LoVo (cell line): ENCODE data around the gene CCNYL1.

ENCODE experiments used
- DNase-seq: peaks from one replicate; pipeline ENCODE4 v3.0.0-alpha.2; 2016; ENCODE audit warnings: low spot score

The CCNYL1 gene

DNA sequence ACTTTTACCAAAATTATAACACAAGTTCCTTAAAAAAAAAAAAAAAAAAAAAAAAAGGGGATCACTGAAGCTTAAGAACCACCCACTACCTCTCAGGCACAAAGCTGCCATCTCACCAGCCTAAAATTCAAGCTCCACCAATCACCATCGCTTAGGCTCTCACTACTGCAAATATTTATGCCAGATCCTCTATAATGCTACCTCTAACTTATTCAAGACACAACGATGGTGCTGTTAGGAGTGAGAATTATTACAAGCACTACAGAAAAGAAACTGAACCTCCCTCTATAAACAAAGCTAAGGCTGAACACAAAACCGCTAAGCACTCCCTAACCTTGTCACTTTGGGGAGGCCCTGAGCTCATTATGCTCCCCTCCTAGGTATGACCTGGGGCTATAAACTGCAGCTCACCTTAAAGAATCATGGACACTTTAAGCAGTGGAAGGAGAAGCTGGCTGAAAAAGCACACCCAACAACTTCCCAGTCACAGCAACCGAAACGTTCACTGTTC is 54.7 kb downstream of the CCNYL1 start:
- no peak for DNase-seq

DNA sequence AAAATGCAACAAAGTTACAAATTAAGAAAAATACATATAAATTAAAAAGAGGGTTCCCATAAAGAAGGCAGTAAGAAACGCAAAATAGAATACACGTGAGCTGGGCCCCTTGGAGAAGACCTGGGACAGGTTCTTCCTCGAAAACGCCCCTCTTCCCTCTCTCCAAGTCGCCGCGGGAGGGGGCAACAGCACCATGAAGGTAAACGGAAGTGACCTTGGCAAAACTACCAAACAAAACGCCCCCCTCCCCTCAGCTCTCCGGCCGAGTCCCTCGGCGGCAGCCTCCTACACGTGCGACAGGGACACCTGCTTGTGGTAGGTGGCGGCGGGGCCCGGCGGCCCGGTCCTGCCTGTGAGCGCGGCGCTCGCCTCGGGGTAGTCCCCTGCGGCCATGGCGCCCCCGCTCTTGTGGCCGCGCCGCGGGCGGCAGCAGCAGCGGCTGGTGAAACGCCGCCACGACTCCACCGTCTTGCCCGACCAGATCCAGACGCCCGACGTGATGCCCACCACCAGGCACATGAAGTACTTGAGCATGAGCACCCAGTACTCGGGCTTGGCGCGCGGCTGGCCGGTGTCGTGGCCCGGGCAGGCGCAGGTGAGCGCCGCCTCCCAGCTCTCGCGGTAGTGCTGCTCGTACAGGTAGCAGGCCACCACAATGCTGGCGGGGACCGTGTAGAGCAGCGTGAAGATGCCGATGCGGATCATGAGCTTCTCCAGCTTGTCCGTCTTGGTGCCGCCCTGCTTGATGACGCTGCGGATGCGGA is 55.4 kb downstream of the CCNYL1 start:
- DNase-seq = no peak

DNA sequence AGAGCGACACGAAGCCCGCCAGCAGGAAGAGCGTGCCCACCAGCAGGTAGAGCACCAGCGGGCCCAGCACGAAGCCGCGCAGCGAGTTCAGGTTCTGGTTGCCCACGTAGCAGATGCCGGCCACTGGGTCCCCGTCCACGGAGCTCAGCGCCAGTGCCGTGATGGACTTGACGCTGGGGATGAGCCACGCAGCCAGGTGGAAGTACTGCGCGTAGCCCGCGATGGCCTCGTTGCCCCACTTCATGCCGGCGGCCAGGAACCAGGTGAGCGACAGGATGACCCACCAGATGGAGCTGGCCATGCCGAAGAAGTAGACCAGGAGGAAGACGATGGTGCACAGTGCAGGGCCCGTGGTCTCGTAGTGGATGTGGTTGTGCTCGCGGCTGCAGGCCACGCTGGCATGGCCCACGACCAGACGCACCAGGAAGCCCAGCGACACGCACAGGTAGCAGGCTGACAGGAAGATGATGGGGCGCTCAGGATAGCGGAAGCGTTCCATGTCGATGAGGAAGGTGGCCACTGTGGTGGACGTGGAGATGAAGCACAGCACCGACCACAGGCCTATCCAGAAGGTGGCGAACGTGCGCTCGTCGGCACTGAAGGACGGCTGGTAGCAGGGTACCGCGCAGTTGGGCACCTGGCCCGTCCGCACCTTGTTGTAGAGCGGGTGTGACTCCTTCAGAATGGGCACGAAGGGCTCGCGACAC is 56.2 kb downstream of the CCNYL1 start:
- peak; percentile 19 for DNase-seq

DNA sequence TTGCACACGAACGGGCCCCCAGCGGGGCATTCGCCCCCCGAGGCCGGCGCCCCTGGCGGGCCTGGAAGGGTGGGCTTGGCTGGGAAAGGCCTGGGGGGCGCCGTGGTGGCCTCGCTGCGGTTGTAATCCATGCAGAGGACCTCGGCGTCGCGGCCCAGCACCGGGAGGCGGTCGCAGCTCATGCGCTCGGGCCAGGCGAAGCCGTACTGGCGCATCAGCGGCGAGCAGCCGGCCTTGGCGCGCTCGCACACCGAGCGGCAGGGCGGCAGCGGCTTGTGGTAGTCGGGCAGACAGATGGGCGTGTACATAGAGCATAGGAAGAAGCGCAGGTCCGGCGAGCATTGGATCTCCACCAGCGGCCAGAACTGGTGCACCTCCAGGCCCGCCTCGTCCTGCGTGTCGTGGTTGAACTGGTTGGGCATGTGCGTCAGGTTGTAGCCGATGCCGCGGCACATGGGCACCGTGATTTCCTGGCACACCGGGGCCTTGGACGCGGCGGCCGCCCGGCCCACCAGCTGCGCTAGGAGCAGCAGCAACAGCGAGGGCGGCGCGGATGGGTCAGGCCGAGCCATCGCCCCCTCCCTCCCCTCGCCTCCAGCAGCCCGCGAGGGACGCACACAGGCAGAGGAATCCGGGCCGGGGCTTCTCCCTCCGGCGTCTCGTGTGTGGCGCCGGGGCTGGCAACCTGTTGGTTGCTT is 56.9 kb downstream of the CCNYL1 start:
- DNase-seq = peak; percentile 34

DNA sequence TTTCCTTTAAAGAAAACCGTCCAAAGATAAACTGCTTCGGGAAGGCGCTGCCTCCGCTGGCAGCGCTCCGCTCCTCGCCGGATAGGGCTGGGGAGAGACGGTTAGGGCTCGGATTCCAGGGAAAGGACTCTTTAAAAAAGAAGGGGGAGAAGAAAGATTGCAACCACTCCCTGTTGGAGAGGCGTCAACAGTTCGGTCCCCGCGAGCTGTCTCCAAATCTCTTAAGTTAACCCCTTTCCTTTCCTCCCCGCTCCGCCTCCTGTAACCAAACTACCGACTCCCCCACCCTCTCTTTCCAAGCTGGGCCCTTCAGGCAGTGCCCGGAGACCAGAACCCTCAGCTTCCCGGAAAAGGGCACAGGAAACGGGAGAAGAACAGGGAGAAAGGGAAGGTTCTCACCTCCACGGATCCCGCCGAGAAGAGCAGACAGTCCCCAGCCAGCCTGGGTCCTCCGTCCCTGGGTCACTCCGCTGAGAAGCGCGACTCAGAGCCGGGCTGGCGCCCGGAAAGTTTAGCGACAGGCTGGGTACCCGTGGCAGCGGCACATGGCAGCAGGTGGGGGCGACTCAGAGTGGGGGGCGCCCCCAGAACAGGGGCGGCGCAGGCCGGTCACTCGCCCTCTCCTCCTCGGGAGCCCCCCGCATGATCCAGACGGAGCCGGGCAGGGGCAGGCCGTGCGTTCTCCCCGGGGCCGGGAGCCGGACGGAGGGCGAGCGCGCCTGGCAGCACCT is 57.6 kb downstream of the CCNYL1 start:
- DNase-seq = peak; percentile 23

DNA sequence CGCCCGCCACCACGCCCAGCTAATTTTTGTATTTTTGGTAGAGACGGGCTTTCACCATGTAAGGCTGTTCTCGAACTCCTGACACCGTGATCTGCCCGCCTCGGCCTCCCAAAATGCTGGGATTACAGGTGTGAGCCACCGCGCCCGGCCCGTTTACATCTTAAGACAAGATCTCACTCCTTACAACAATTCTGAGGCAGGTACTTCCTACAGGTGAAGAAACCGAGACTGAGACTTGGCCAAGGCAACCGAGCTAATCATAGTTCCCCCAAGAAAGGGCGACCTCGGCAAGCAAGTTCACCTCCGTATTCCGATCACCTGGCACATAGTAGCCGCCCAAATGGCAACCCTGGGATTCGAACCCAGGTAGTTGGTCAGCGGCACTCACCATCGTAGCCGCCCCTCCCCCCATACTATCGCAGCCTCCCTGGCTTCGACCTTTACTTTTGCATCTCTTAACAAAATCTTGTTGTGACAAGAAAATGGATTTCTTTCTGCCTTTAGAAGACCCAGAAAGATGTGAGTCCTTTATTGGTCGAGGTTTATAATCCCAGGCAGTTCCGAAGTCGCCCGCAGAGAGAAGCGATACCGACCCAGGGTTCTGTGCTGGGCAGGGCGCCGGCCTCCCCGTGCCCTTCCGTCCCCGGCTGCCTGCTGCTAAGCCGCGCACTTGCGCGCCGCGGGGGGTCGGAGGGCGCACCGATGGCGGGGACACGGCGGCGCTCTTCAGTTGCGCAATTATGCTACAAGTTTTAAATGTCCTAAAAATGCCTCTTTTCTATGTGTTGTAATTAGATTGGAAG is 59.4 kb downstream of the CCNYL1 start:
- no peak for DNase-seq

DNA sequence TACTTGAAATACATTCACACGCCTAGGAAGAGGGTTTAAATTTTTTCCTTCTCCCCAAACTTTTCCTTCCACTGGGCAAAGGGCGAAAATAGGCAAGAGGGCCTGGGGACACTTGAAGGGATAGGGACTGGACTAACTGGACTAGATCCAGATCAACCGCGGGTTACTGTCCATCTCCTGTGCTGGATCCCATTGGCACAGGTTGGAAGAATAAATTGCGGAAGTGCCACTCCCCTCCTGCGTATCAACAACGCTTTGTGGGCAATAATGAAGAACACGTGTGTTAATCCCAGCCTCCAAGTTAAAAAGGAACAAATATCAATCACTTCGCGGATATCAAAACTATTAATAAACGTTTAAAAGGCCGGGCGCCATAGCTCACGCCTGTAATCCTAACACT is 60.0 kb downstream of the CCNYL1 start:
- no peak for DNase-seq

DNA sequence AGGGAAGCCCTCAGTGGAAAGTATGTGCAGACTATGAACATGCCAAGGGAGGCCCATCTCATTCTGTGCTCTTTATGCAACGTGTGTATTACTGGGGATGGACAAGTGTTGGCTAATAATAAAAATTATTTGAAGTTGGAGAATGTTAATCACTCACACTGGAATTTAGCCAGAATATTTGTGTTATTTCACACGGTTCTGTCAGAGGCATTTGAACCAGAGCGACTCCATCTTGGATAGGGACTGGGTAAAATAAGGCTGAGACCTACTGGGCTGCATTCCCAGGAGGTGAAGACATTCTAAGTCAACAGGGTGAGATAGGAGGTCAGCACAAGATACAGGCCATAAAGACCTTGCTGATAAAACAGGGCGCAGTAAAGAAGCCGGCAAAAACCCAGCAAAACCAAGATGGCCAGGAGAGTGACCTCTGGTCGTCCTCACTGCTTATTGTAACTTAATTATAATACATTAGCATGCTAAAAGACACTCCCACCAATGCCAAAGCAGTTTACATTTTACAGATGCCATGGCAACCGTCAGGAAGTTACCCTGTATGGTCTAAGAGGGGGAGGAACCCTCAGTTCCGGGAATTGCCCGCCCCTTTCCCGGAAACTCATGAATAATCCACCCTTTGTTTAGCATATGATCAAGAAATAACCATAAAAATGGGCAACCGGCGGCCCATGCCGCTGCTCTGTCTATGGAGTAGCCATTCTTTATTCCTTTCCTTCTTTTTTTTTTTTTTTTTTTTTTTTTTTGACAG is 60.8 kb downstream of the CCNYL1 start:
- no peak for DNase-seq

DNA sequence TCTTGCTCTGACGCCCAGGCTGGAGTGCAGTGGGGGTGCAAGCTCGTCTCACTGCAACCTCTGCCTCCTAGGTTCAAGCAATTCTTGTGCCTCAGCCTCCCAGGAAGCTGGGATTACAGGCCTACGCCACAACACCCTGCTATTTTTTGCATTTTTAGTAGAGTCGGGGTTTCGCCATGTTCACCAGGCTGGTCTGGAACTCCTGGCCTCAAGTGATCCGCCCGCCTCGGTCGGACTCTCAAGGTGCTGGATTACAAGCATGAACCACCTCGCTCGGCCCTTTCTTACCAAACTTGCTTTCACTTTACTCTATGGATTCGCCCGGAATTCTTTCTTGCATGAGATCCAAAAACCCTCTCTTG is 61.4 kb downstream of the CCNYL1 start:
- no peak for DNase-seq

DNA sequence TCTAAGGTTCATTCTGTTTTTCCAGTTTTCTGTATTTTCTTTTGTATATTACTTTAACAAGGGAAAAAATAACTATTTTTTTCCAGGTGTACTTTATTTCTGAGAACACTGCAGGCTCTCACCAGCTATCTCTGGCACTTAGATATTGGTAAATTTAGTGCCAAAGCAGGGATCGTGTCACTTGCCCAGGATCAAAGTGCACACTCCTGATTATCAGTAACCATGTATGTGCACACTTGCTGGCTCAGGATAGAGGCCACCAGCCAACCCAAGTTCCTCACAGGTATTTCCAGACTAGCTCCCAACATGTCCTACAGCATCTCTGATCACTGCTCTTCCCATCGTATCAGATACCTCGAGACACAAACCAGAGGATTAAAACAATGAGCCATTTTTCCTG is 64.0 kb downstream of the CCNYL1 start:
- DNase-seq = no peak

DNA sequence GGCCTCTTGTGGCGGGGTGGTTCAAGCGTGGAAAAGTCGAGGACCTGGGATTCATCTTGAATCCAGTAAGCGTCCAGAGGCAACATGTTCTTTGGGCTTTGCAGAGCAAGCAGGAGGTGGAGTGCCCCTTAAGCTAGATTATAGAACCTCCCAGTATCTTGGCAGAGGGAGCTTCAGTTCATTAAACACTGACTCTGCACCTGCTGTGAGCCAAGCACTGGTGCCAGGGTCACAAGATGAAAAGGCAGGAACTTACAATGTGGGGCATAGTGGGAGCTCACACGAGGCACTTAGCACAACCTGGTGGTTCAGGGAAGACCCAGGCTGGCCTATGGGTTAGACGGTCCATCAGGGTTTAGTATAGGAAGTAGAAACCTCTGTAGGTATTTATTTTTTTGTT is 65.7 kb downstream of the CCNYL1 start:
- DNase-seq = no peak

DNA sequence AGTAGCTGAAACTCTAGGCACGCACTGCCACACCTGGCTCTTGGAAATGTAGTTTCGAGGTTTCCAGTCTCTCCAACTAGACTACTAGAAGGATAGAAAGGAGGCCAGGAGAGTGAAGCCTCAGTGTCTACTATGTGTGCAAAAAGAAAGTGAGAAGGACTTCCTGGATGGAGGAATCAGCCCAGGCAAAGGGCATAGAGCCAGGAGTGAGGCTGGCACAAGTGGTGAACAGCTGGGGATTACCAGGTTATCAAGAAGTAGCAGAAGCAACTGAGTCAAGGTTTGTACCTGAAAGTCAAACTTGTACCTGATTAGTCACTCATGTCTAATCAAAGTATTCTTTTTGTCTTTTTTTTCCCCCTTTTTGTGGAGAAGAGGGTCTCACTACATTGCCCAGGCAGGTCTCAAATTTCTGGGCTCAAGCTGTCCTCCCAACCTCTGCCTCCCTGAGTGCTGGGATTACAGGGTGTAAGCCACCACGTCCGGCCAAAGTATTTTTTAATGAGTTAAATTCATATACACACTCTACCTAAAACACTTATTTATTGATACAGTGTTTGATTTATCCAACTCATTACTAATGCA is 67.0 kb downstream of the CCNYL1 start:
- no peak for DNase-seq

DNA sequence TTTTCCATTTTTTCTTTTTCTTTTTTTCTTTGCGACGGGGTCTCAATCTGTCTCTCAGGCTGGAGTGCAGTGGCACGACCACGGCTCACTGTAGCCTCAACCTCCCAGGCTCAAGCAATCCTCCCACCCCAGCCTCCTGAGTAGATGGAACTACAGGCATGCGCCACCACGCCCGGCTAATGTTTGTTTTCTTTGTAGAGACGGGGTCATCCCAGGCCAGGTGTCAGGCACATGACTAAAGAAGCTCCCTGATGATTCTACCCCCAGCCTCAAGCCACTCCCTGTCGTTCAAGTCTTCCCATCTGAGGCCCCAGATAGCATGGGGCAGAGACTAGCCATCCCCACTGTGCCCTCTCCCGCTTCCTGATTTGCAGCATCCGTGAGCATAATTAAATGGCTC is 68.1 kb downstream of the CCNYL1 start:
- DNase-seq = no peak

DNA sequence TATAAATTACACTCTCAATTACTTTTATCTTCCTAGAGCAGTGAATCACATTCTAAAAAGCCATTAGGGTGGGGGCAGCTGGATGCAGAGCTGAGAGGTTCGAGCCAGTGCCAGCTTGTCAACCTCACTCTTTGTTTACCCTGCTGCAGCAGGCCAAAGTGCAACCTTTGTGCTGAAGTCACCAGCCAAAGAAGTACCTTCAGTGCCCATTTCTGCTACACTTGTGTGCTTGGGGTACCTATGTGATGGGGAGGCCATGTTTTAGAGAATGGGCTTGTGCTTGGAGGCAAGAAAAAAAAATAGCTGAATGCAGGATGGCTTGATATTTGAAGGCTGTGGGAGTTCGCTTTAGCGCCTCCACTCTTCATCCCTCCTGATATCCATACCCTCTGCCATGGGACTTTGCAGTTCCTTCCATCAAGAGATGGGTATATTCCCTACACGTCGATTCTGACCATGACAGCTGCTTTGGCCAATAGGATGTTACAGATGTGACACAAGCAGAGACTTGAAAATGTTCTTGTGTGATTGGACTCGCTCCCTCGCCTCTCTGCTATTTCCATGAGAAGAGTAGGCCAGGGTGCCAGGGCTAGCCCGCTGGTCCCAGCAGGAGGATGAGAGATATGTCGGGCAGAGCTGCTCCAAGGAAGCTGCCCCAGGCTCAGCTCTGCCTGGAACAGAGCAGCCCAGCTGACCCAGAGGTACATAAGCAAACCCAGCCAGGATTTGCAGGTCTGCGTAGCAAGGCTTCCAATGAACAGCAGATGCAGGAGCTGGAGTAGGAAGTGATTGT is 71.0 kb downstream of the CCNYL1 start:
- no peak for DNase-seq

DNA sequence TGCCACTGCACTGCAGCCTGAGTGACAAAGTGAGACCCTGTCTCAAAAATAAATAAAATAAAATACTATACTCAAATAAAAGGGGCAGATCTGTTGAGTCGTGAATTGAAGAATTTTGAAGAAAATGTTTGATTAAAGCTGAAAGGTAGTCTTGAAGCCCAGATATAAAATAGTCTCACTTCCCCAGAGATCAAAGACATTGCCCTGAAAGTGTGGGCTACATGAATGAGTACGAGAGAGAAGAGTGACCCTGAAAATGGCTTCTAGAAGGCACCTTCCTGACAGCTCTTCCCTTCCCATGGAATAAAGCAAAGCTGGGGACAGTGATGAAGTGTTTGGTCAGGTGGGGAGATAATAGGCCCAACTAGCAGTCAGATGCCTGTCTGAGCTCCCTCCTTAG is 72.1 kb downstream of the CCNYL1 start:
- DNase-seq = no peak

DNA sequence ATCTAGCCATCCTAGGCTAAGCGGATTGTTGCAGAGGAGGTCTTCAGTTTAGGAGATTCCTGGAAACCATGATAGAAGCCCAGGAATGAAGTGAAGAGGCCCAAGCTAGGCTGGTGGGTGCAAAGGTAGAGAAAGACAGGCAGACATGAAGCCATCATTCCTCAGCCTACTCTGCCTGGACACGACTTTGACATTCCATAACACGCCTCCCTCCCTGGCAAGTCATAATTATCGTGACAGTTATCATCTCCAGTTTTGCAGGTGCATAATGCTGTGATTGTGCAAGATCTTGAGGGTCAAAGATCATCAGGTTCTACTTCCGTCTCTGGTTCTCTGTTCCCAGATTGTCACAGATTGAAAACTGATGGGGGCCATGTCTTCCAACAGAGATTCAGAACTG is 73.5 kb downstream of the CCNYL1 start:
- peak; percentile 37 for DNase-seq

DNA sequence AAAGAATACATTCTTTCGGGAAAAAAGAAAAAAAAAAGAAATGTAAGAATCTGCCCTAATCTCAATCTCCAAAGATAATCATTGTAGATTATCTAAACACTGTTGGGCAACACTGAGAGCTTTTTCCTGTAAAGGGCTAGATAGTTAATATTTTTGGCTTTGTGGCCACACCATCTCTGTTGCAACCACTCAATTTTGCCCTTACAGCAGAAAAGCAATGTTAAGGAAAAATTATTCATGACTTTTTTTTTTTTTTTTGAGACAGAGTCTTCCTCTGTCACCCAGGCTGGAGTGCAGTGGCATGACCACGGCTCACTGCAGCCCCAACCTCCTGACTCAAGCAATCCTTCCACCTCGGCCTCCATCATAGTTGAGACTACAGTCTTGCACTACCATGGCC is 75.6 kb downstream of the CCNYL1 start:
- DNase-seq = no peak

DNA sequence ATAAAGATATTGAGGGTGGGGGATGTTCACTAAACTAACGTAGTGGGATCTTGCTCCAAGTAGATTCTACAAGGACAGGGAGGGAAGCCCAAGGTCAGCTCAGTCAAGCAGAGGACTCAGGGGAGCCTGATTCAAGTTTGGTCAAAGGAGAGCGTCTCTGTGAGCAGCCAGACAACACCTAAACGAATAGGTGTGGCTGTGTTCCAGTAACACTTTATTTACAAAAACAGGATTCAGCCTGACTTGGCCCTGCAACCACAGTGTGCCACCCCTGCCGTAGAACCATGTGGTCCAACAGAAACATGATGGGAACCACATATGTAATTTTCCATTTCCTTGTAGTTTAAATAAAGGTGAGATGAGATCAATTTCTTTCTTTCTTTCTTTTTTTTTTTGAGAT is 76.4 kb downstream of the CCNYL1 start:
- DNase-seq = no peak

DNA sequence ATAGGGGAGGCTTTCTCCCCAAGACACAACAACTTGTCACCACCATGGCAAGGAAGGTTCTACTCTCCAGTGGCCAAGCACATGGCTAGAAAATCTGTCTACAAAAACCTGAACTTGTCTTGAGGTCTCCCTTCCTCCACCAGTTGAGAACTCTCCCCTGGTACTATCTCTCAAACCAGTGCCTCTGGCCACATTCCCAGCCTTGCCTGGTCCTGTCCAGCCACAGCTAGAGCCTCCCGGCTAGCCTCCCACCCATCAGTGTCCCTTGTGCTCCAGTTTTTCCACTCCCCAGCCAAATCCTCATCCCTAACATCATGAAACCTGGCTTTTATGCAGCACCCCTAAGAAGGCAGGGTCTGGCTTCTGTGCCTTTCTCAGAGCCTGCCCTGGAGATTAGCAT is 79.5 kb downstream of the CCNYL1 start:
- DNase-seq = no peak
